ENCODE data around the gene SOBP.
A peak's percentile ranks its signal among the peaks of the same experiment; 100 is the strongest.

The SOBP gene

GRCh38 chr6:107646176-107646575 is 156.3 kb downstream of the SOBP start:
- no peak for DNase-seq

GRCh38 chr6:107646776-107647438 is 157.0 kb downstream of the SOBP start:
- no peak for DNase-seq

GRCh38 chr6:107647439-107647948 is 157.6 kb downstream of the SOBP start:
- no peak for DNase-seq

- DNase-seq, result no peak
Measured at GRCh38 chr6:107648983-107649382, 159.1 kb downstream of the SOBP start.

- DNase-seq, result no peak
Measured at GRCh38 chr6:107652526-107653182, 162.7 kb downstream of the SOBP start.

GRCh38 chr6:107653183-107653580 is 163.3 kb downstream of the SOBP start:
- no peak for DNase-seq

GRCh38 chr6:107653861-107654394 is 164.0 kb downstream of the SOBP start:
- no peak for DNase-seq

- no peak for DNase-seq
Measured at GRCh38 chr6:107654764-107655163, 164.8 kb downstream of the SOBP start.

GRCh38 chr6:107655245-107655644 is 165.3 kb downstream of the SOBP start:
- DNase-seq, result no peak

GRCh38 chr6:107655864-107656263 is 165.9 kb downstream of the SOBP start:
- no peak for DNase-seq

- DNase-seq, result no peak
Measured at GRCh38 chr6:107656401-107656800, 166.5 kb downstream of the SOBP start.

- no peak for DNase-seq
Measured at GRCh38 chr6:107656883-107657282, 167.0 kb downstream of the SOBP start.

- no peak for DNase-seq
Measured at GRCh38 chr6:107657373-107657754, 167.4 kb downstream of the SOBP start.

- peak; percentile 41 for DNase-seq
Measured at GRCh38 chr6:107657755-107658461, 168.0 kb downstream of the SOBP start.

- no peak for DNase-seq
Measured at GRCh38 chr6:107658920-107659865, 169.3 kb downstream of the SOBP start.

- no peak for DNase-seq
Measured at GRCh38 chr6:107660839-107661238, 170.9 kb downstream of the SOBP start.

- no peak for DNase-seq
Measured at GRCh38 chr6:107661291-107661690, 171.4 kb downstream of the SOBP start.

GRCh38 chr6:107662333-107662732 is 172.4 kb downstream of the SOBP start:
- no peak for DNase-seq

GRCh38 chr6:107663308-107663707 is 173.4 kb downstream of the SOBP start:
- DNase-seq, result no peak

GRCh38 chr6:107665382-107665781 is 175.5 kb downstream of the SOBP start:
- no peak for DNase-seq

- no peak for DNase-seq
Measured at GRCh38 chr6:107666084-107666980, 176.4 kb downstream of the SOBP start.
